HG03439 (cell line): ENCODE data around the gene PLCG2.

Experiments used
- ATAC-seq: cut with Tn5 transposase; IDR thresholded peaks from one replicate; pipeline ENCODE4 v1.9.1; 2021; ENCODE audit warnings: mild to moderate bottlenecking, moderate library complexity; ENCODE audit not compliant: unreplicated experiment

The PLCG2 gene

GRCh38 chr16:81813648-81814047 lies 34.6 kb downstream of the PLCG2 start:
- ATAC-seq = no peak

GRCh38 chr16:81814751-81815428 lies 35.8 kb downstream of the PLCG2 start:
- no peak for ATAC-seq

GRCh38 chr16:81815429-81815766 lies 36.3 kb downstream of the PLCG2 start:
- ATAC-seq = no peak

GRCh38 chr16:81816351-81816750 lies 37.3 kb downstream of the PLCG2 start:
- no peak for ATAC-seq

- peak; percentile 2 for ATAC-seq
These were observed 37.7 kb downstream of the PLCG2 start for GRCh38 chr16:81816793-81817210.

GRCh38 chr16:81817296-81817695 lies 38.2 kb downstream of the PLCG2 start:
- ATAC-seq = peak; percentile 26

GRCh38 chr16:81817789-81818567 lies 38.9 kb downstream of the PLCG2 start:
- ATAC-seq = peak; percentile 24

GRCh38 chr16:81818568-81818896 lies 39.4 kb downstream of the PLCG2 start:
- ATAC-seq = no peak

GRCh38 chr16:81818905-81819304 lies 39.8 kb downstream of the PLCG2 start:
- no peak for ATAC-seq

- ATAC-seq = peak; percentile 44
These were observed 42.5 kb downstream of the PLCG2 start for GRCh38 chr16:81821436-81822128.

GRCh38 chr16:81823111-81823510 lies 44.0 kb downstream of the PLCG2 start:
- peak; percentile 44 for ATAC-seq

- ATAC-seq = no peak
These were observed 44.6 kb downstream of the PLCG2 start for GRCh38 chr16:81823734-81824133.

GRCh38 chr16:81826523-81826922 lies 47.4 kb downstream of the PLCG2 start:
- no peak for ATAC-seq

- ATAC-seq = no peak
These were observed 51.9 kb downstream of the PLCG2 start for GRCh38 chr16:81830845-81831540.

- ATAC-seq = peak; percentile 61
These were observed 52.6 kb downstream of the PLCG2 start for GRCh38 chr16:81831722-81832126.

- no peak for ATAC-seq
These were observed 53.9 kb downstream of the PLCG2 start for GRCh38 chr16:81832801-81833547.

- ATAC-seq = no peak
These were observed 54.7 kb downstream of the PLCG2 start for GRCh38 chr16:81833751-81834150.

GRCh38 chr16:81834868-81835267 lies 55.8 kb downstream of the PLCG2 start:
- no peak for ATAC-seq

GRCh38 chr16:81836279-81837054 lies 57.4 kb downstream of the PLCG2 start:
- ATAC-seq = peak; percentile 45

GRCh38 chr16:81837312-81837751 lies 58.2 kb downstream of the PLCG2 start:
- no peak for ATAC-seq
